IMR-90 (cell line): ENCODE measurements around the gene DDX10. TPM values are rescaled to one million over a fixed set of nuclear protein-coding genes. Genes with fewer than 3 reads are reported as not detected.

Experiments
- ATAC-seq: fragments of 200-7000 bp; cut with Tn5 transposase; 2 replicates; pipeline ENCODE4 v1.9.1; 2020; ENCODE audit warnings: low read depth, mild to moderate bottlenecking, moderate library complexity
- BruUV-seq: library from RNA; stranded (reverse); fragments of 400-500 nt; replicated peaks from 2 replicates; lab custom pipeline; 2021; lab: Mats Ljungman, UMichigan
- CTCF ChIA-PET: fragments of 300-600 bp; formaldehyde crosslinking; extraction: SDS; loops from one replicate; lab custom pipeline; 2021; ENCODE audit warnings: antibody characterized with exemption; lab: Yijun Ruan, JAX
- POLR2A ChIA-PET: fragments of 300-600 bp; sonication (Branson Sonifier 250); formaldehyde crosslinking; loops from one replicate; lab custom pipeline; 2022; ENCODE audit warnings: antibody characterized with exemption; ENCODE audit not compliant: unreplicated experiment; lab: Charles Lee
- DNase-seq: peaks from one replicate; pipeline ENCODE4 v3.0.0; 2013
- H2AFZ ChIP-seq: replicated peaks from 2 replicates; pipeline ENCODE3; 2013; ENCODE audit warnings: low read length, mild to moderate bottlenecking; ENCODE audit not compliant: poor library complexity
- H2AK5ac ChIP-seq: 2 replicates; pipeline ENCODE4 v1.6.1; 2013; ENCODE audit warnings: low read depth, low read length, inconsistent platforms
- H2AK9ac ChIP-seq: replicated peaks from 2 replicates; pipeline ENCODE3; 2013; ENCODE audit warnings: mild to moderate bottlenecking, low read depth, low read length, moderate library complexity; ENCODE audit not compliant: poor library complexity
- H2BK120ac ChIP-seq: 2 replicates; pipeline ENCODE4 v1.6.1; 2013; ENCODE audit warnings: low read depth, low read length, inconsistent platforms
- H2BK15ac ChIP-seq: 3 replicates; pipeline ENCODE4 v1.6.1; 2013; ENCODE audit warnings: low read depth, low read length, inconsistent platforms
- H2BK20ac ChIP-seq: 2 replicates; pipeline ENCODE4 v1.6.1; 2013; ENCODE audit warnings: low read depth, mild to moderate bottlenecking, inconsistent platforms, low read length, moderate library complexity
- H2BK5ac ChIP-seq: 2 replicates; pipeline ENCODE4 v1.6.1; 2013; ENCODE audit warnings: mild to moderate bottlenecking, low read depth, low read length, inconsistent platforms; ENCODE audit not compliant: poor library complexity, severe bottlenecking
- H3K14ac ChIP-seq: replicated peaks from 2 replicates; pipeline ENCODE4 v1.6.1; 2013; ENCODE audit warnings: low read depth, low read length, inconsistent platforms
- H3K18ac ChIP-seq: 2 replicates; pipeline ENCODE4 v1.6.1; 2013; ENCODE audit warnings: low read depth, low read length, control low read depth
- H3K23ac ChIP-seq: 2 replicates; pipeline ENCODE4 v1.6.1; 2013; ENCODE audit warnings: low read depth, low read length, inconsistent platforms
- H3K27ac ChIP-seq: 2 replicates; pipeline ENCODE4 v1.5.1; 2013; ENCODE audit warnings: mild to moderate bottlenecking, control low read depth, low read length; ENCODE audit not compliant: insufficient read depth
- H3K27me3 ChIP-seq: 2 replicates; pipeline ENCODE4 v1.6.1; 2013; ENCODE audit warnings: low read length; ENCODE audit not compliant: control insufficient read depth, insufficient read depth
- H3K36me3 ChIP-seq: 2 replicates; pipeline ENCODE4 v1.6.1; 2013; ENCODE audit warnings: low read length, mixed read lengths; ENCODE audit not compliant: control insufficient read depth, insufficient read depth
- H3K4ac ChIP-seq: 2 replicates; pipeline ENCODE4 v1.6.1; 2013; ENCODE audit warnings: low read depth, low read length, inconsistent platforms
- H3K4me1 ChIP-seq: 2 replicates; pipeline ENCODE4 v1.6.1; 2013; ENCODE audit warnings: low read length, mixed read lengths; ENCODE audit not compliant: control insufficient read depth, insufficient read depth
- H3K4me2 ChIP-seq: 2 replicates; pipeline ENCODE4 v1.6.1; 2013; ENCODE audit warnings: low read depth, mild to moderate bottlenecking, control low read depth, low read length, moderate library complexity
- H3K4me3 ChIP-seq: 2 replicates; pipeline ENCODE4 v1.5.1; 2013; ENCODE audit warnings: low read depth, mild to moderate bottlenecking, control low read depth, low read length, moderate library complexity; ENCODE audit not compliant: insufficient read depth
- H3K56ac ChIP-seq: 2 replicates; pipeline ENCODE4 v1.6.1; 2013; ENCODE audit warnings: low read length, inconsistent platforms; ENCODE audit not compliant: insufficient read depth; ENCODE audit errors: extremely low read depth
- H3K79me1 ChIP-seq, 2 experiments: 2 replicates each; pipeline ENCODE4 v1.6.1; 2013; ENCODE audit warnings: low read length in 2 of 2, inconsistent platforms in 1 of 2, low read depth in 1 of 2
- H3K9ac ChIP-seq: 2 replicates; pipeline ENCODE4 v1.6.1; 2013; ENCODE audit warnings: low read depth, low read length, control low read depth
- H3K9me1 ChIP-seq: 2 replicates; pipeline ENCODE4 v1.6.1; 2013; ENCODE audit warnings: low read length, inconsistent platforms; ENCODE audit not compliant: insufficient read depth
- H3K9me3 ChIP-seq: 2 replicates; pipeline ENCODE4 v1.6.1; 2013; ENCODE audit warnings: low read length; ENCODE audit not compliant: control insufficient read depth, insufficient read depth
- H4K20me1 ChIP-seq: 2 replicates; pipeline ENCODE4 v1.6.1; 2013; ENCODE audit warnings: low read length, inconsistent platforms; ENCODE audit not compliant: insufficient read depth
- H4K5ac ChIP-seq: 2 replicates; pipeline ENCODE4 v1.6.1; 2013; ENCODE audit warnings: mild to moderate bottlenecking, low read depth, low read length, control low read depth
- H4K8ac ChIP-seq, 2 experiments: 2 replicates each; pipeline ENCODE4 v1.6.1; 2013; ENCODE audit warnings: low read depth in 2 of 2, low read length in 2 of 2, control low read depth in 1 of 2, inconsistent platforms in 1 of 2
- H4K91ac ChIP-seq: 2 replicates; pipeline ENCODE4 v1.6.1; 2013; ENCODE audit warnings: low read depth, low read length, inconsistent platforms; ENCODE audit not compliant: insufficient read depth
- MAZ ChIP-seq: IDR thresholded peaks from 2 replicates; pipeline ENCODE4 v1.6.1; 2012; ENCODE audit warnings: low read depth, mild to moderate bottlenecking, low read length, improper control_type of control experiment, moderate library complexity, borderline replicate concordance
- NFE2L2 ChIP-seq: fragments of 150-350 bp; IDR thresholded peaks from 2 replicates; pipeline ENCODE4 v1.6.1; 2016; ENCODE audit warnings: low read depth, mild to moderate bottlenecking, low read length
- RAD21 ChIP-seq: IDR thresholded peaks from 2 replicates; pipeline ENCODE4 v1.6.1; 2012; ENCODE audit warnings: low read length, improper control_type of control experiment
- SMC3 ChIP-seq: fragments of 150-350 bp; IDR thresholded peaks from 2 replicates; pipeline ENCODE4 v1.6.1; 2016; ENCODE audit warnings: low read depth, mild to moderate bottlenecking, antibody characterized with exemption, low read length, moderate library complexity
- WGBS, 2 experiments: methylation state at CpG; one replicate each; pipeline versions ENCODE4 v1.1.5 to v1.1.7; 2013; ENCODE audit warnings: missing lambda C conversion rate in 2 of 2; ENCODE audit not compliant: insufficient read length in 1 of 2; ENCODE audit errors: extremely low coverage in 2 of 2; 5-methylcytosine and 5-hydroxymethylcytosine counted together
- dilution Hi-C: fragments of 300-500 bp; cut with HindIII; formaldehyde crosslinking; loops from one replicate; pipeline ENCODE4 v1.14.3; 2018; ENCODE audit warnings: low sequenced_read_pairs; ENCODE audit not compliant: unreplicated experiment
- in situ Hi-C: fragments of 300-500 bp; cut with MboI; formaldehyde crosslinking; loops from 3 replicates; pipeline ENCODE4 v1.14.3; 2019; ENCODE audit warnings: low sequenced_read_pairs, inconsistent platforms, mixed read lengths
- intact Hi-C: fragments of 100-400 bp; cut with micrococcal nuclease; formaldehyde crosslinking; loops from 2 replicates; pipeline ENCODE4 v1.10.0; 2022
- polyA plus RNA-seq, 3 experiments: library from polyadenylated mRNA; depleted of rRNA; stranded (reverse); fragments of >200 nt; gene quantifications; 2 replicates each; pipeline ENCODE4 v1.2.3, GENCODE V29; 2012; ENCODE audit warnings: low replicate concordance in 1 of 3
- total RNA-seq: library from RNA; depleted of rRNA; stranded (reverse); fragments of >200 nt; gene quantifications from 2 replicates; pipeline ENCODE4 v1.2.3, GENCODE V29; 2012
- TF ChIP-seq, protein P1 (sequence below): fragments of 150-350 bp; IDR thresholded peaks from 2 replicates; pipeline ENCODE4 v1.6.1; 2016; ENCODE audit warnings: low read depth, mild to moderate bottlenecking, low read length, moderate library complexity, borderline replicate concordance

DDX10 gene
- total and polyA plus RNA-seq, 2 of the 4 experiments (the other 2 are of a cell fraction): 20.0 to 31.9 TPM

DNA sequence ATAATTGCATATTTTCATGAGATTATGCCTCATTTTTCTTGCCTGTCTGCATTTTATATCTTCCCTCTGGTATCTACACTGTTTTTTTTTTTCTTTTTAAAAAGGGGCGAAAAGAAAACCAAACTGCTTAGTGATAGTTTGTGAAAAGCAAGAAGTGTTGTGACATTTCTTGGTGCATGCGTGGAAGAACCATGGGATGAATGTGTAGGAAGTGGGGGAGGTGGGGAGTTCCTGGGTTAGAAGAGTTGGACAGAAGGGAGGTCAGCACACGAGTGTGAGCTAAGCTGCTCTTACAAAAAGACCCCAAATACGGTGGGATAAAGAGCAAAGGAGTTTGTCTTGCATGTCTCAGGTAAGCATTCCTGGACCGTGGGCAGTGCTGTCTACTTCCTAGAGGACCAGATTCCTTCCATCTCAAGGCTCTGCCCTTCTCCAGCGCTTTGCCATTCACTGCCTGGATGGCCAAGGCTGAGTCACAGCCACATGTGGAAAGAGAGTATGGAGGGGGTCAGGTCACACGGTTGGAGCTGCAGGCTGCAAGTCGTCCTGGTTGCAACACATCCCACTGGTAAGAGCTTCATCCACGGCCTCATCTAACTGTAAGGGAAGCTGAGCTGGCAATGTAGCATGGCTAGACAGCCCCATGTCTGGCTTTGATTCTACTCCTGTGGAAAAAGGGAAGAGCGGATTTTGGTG is 300.6 kb downstream of the DDX10 start (continued):
- no peak for TF ChIP-seq RAD21
- TF ChIP-seq NFE2L2: peak; percentile 41; the same call in 1 of the 2 replicates

DNA sequence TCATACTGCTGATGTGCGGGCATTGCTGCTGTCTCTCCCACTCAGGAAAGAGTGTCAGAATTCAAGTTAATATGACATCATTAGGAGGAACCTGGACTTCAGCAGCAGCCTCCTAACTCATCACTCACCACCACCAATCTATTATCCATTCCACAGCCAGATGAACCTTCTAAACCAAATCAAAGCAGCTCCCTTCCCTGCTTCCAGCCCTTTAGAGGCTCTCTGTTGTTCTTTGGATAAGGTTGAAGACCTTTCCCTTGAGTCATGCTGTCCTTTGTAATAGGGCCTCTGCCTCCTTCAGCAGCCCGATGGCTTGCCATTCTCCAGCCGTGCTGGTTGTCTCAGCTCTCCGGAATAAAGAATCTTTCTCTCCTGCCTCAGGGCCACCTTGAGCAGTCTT is 301.3 kb downstream of the DDX10 start:
- no peaks in the 10 kb centered on the region for H4K20me1 ChIP-seq
- H2BK5ac ChIP-seq: peak overlapping the region; percentile 40
- ATAC-seq: no peak
- H3K9ac ChIP-seq: no peak overlapping the region
- H3K14ac ChIP-seq: peak overlapping the region; percentile 88
- H2BK120ac ChIP-seq: peak overlapping the region; percentile 81
- H2BK20ac ChIP-seq: peak overlapping the region; percentile 54
- no peaks in the 10 kb centered on the region for H3K79me1 ChIP-seq
- H4K5ac ChIP-seq: peak overlapping the region; percentile 44; the same call in 1 of the 2 replicates
- no peak overlapping the region for H3K27ac ChIP-seq
- peak overlapping the region; percentile 38 to 52; a peak in 3 of 4 replicates for H4K8ac ChIP-seq
- ChIA-PET CTCF (interaction anchor here (0.9 kb wide), 1 partner anchor 268 kb away, joined by 3 read pairs; no protein-coding TSS in a partner anchor), POLR2A (no interaction called here)
- intact Hi-C loops (no loop called here), in situ Hi-C loops (no loop called here), dilution Hi-C loops (no loop called here)
- peak overlapping the region; percentile 41 for H3K23ac ChIP-seq
- H3K56ac ChIP-seq: no peak overlapping the region
- H3K4me1 ChIP-seq: peaks cover 6% of the 10 kb centered on the region
- no peak overlapping the region for H2AK9ac ChIP-seq
- H3K4me3 ChIP-seq: no peak overlapping the region
- WGBS, 2 experiments: 100% methylated on average over 3 of the region's 4 CpGs; no CpG with 5 or more reads in 1 of the 2 experiments
- H3K4ac ChIP-seq: peak overlapping the region; percentile 76
- peak overlapping the region; percentile 80; the same call in 1 of the 2 replicates for H2AK5ac ChIP-seq
- peak overlapping the region; percentile 65; the same call in 1 of the 2 replicates for H3K18ac ChIP-seq
- H4K91ac ChIP-seq: peak overlapping the region; percentile 78
- H3K9me1 ChIP-seq: peaks cover 10% of the 10 kb centered on the region
- H3K4me2 ChIP-seq: no peak overlapping the region
- BruUV-seq: no TSS peak
- TF ChIP-seq, protein P1, sequence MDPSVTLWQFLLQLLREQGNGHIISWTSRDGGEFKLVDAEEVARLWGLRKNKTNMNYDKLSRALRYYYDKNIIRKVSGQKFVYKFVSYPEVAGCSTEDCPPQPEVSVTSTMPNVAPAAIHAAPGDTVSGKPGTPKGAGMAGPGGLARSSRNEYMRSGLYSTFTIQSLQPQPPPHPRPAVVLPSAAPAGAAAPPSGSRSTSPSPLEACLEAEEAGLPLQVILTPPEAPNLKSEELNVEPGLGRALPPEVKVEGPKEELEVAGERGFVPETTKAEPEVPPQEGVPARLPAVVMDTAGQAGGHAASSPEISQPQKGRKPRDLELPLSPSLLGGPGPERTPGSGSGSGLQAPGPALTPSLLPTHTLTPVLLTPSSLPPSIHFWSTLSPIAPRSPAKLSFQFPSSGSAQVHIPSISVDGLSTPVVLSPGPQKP: no peak
- TF ChIP-seq MAZ (no peak), SMC3 (no peak)
- H2BK15ac ChIP-seq: peak overlapping the region; percentile 82; the same call in 2 of the 3 replicates
- H3K9me3 ChIP-seq: no peaks in the 10 kb centered on the region
- H2AFZ ChIP-seq: peak overlapping the region; percentile 48
- H3K36me3 ChIP-seq: no peaks in the 10 kb centered on the region
- no peaks in the 10 kb centered on the region for H3K27me3 ChIP-seq
- no peak for DNase-seq
